Panc1 (cell line): Measurements from ENCODE around the gene CCDC34. TPM values are rescaled to one million over a fixed set of nuclear protein-coding genes. Genes with fewer than 3 reads are reported as not detected.

Experiments used
- ATAC-seq: fragments of 200-7000 bp; cut with Tn5 transposase; 2 replicates; pipeline ENCODE4 v1.9.1; 2020; ENCODE audit warnings: mild to moderate bottlenecking, moderate library complexity
- BruUV-seq: library from RNA; stranded (reverse); fragments of 400-500 nt; replicated peaks from 2 replicates; lab custom pipeline; 2021; lab: Mats Ljungman, UMichigan
- CTCF ChIA-PET: fragments of 300-600 bp; sonication (Branson Sonifier 250); formaldehyde crosslinking; loops from one replicate; lab custom pipeline; 2022; ENCODE audit warnings: antibody characterized with exemption; lab: Charles Lee
- POLR2A ChIA-PET: fragments of 300-600 bp; sonication (Branson Sonifier 250); formaldehyde crosslinking; loops from one replicate; lab custom pipeline; 2022; ENCODE audit warnings: antibody characterized with exemption; lab: Charles Lee
- DNase-seq: peaks from one replicate; pipeline ENCODE4 v3.0.0-alpha.2; 2010; ENCODE audit warnings: low read depth, low spot score
- H3K27ac ChIP-seq: 2 replicates; pipeline ENCODE4 v1.5.1; 2011; ENCODE audit warnings: mild to moderate bottlenecking, low read length, inconsistent platforms
- H3K27me3 ChIP-seq: fragments of 200-500 bp; sonication (Bioruptor generic); 2 replicates; pipeline ENCODE4 v1.6.0; 2014; ENCODE audit warnings: low read length, inconsistent platforms; ENCODE audit not compliant: control insufficient read depth, insufficient read depth
- H3K36me3 ChIP-seq: fragments of 200-500 bp; sonication (Bioruptor generic); 2 replicates; pipeline ENCODE4 v1.5.1; 2014; ENCODE audit warnings: inconsistent platforms, mild to moderate bottlenecking, low read length, moderate library complexity; ENCODE audit not compliant: control insufficient read depth, insufficient read depth
- H3K4me1 ChIP-seq: 2 replicates; pipeline ENCODE4 v1.5.1; 2011; ENCODE audit warnings: inconsistent platforms, mild to moderate bottlenecking, low read length, moderate library complexity; ENCODE audit not compliant: control insufficient read depth, insufficient read depth
- H3K4me3 ChIP-seq, 2 experiments: 2 replicates each; pipeline ENCODE4 v1.5.1; 2011 to 2012; ENCODE audit warnings: low read depth in 2 of 2, low read length in 2 of 2, mild to moderate bottlenecking in 2 of 2, inconsistent platforms in 1 of 2, moderate library complexity in 1 of 2
- H3K9me3 ChIP-seq: fragments of 200-500 bp; sonication (Bioruptor generic); 2 replicates; pipeline ENCODE4 v1.5.1; 2014; ENCODE audit warnings: low read depth, mild to moderate bottlenecking, inconsistent platforms, low read length, moderate library complexity; ENCODE audit not compliant: control insufficient read depth, insufficient read depth
- CTCF ChIP-seq: fragments of 450-650 bp; IDR thresholded peaks from 2 replicates; pipeline ENCODE4 v1.5.1; 2017; ENCODE audit warnings: mild to moderate bottlenecking
- POLR2AphosphoS5 ChIP-seq: IDR thresholded peaks from 2 replicates; pipeline ENCODE4 v1.6.1; 2012; ENCODE audit warnings: mild to moderate bottlenecking, low read depth, low read length, moderate library complexity
- SIN3A ChIP-seq: IDR thresholded peaks from 2 replicates; pipeline ENCODE4 v1.6.1; 2012; ENCODE audit warnings: low read depth, mild to moderate bottlenecking, low read length, moderate library complexity, borderline replicate concordance; ENCODE audit not compliant: insufficient read depth
- TCF7L2 ChIP-seq: IDR thresholded peaks from 2 replicates; pipeline ENCODE4 v1.6.1; 2011; ENCODE audit warnings: mild to moderate bottlenecking, low read depth, low read length, inconsistent platforms
- in situ Hi-C: cut with HindIII; loops from 2 replicates; pipeline ENCODE4 v1.10.0; 2016; ENCODE audit warnings: low sequenced_read_pairs, low pct_unique_long_range_greater_than_20kb
- intact Hi-C: fragments of 100-400 bp; cut with micrococcal nuclease; formaldehyde crosslinking; loops from one replicate; pipeline ENCODE4 v1.10.0; 2022; ENCODE audit not compliant: unreplicated experiment
- total RNA-seq: library from RNA; stranded (reverse); gene quantifications from one replicate; pipeline ENCODE4 v1.2.1, GENCODE V29; 2021; ENCODE audit not compliant: unreplicated experiment
- TF ChIP-seq, protein P1 (sequence below), 2 experiments: IDR thresholded peaks; 2 replicates each; pipeline ENCODE4 v1.6.1; 2011 to 2012; ENCODE audit warnings: low read depth in 2 of 2, control low read depth in 1 of 2, low read length in 1 of 2, mild to moderate bottlenecking in 1 of 2, moderate library complexity in 1 of 2; ENCODE audit not compliant: insufficient read depth in 1 of 2

Gene CCDC34
- total RNA-seq, 1 experiment from 2014 or later = 28.3 TPM

DNA sequence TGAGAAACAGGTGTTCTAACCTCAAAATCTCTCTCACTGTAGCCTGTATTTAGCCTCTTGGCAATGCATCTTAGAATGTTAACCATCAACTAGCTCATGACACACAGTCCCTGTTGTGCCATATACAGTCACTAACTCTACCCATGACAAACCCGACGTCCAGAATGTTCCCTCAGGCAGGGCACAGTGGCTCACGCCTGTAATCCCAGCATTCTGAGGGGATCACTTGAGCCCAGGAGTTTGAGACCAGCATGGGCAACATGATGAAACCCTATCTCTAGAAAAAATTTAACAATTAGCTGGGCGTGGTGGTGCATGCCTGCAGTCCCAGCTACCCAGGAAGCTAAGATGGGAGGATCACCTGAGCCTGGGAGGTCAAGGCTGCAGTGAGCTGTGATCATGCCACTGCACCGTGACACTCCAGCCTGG lies 18.2 kb upstream of the CCDC34 start:
- in situ Hi-C loops = no loop called here
- no peak for ATAC-seq
- BruUV-seq = no TSS peak
- no peak for DNase-seq
- H3K4me1 ChIP-seq = peaks cover 17% of the 10 kb centered on the region
- POLR2A ChIA-PET = no interaction called here
- CTCF ChIA-PET = no interaction called here
- H3K4me3 ChIP-seq = no peak overlapping the region
- H3K27me3 ChIP-seq = no peaks in the 10 kb centered on the region
- no peaks in the 10 kb centered on the region for H3K9me3 ChIP-seq
- H3K36me3 ChIP-seq = peaks cover 26% of the 10 kb centered on the region
- intact Hi-C loops = no loop called here
- no peak for TF ChIP-seq CTCF
- no peak overlapping the region for H3K27ac ChIP-seq

- ATAC-seq = no peak
- POLR2A ChIA-PET = no interaction called here
- no peak overlapping the region for H3K4me3 ChIP-seq
- TF ChIP-seq POLR2AphosphoS5 (no peak), SIN3A (no peak), CTCF (no peak), TCF7L2 (no peak)
- TF ChIP-seq, protein P1, sequence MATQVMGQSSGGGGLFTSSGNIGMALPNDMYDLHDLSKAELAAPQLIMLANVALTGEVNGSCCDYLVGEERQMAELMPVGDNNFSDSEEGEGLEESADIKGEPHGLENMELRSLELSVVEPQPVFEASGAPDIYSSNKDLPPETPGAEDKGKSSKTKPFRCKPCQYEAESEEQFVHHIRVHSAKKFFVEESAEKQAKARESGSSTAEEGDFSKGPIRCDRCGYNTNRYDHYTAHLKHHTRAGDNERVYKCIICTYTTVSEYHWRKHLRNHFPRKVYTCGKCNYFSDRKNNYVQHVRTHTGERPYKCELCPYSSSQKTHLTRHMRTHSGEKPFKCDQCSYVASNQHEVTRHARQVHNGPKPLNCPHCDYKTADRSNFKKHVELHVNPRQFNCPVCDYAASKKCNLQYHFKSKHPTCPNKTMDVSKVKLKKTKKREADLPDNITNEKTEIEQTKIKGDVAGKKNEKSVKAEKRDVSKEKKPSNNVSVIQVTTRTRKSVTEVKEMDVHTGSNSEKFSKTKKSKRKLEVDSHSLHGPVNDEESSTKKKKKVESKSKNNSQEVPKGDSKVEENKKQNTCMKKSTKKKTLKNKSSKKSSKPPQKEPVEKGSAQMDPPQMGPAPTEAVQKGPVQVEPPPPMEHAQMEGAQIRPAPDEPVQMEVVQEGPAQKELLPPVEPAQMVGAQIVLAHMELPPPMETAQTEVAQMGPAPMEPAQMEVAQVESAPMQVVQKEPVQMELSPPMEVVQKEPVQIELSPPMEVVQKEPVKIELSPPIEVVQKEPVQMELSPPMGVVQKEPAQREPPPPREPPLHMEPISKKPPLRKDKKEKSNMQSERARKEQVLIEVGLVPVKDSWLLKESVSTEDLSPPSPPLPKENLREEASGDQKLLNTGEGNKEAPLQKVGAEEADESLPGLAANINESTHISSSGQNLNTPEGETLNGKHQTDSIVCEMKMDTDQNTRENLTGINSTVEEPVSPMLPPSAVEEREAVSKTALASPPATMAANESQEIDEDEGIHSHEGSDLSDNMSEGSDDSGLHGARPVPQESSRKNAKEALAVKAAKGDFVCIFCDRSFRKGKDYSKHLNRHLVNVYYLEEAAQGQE (IDR thresholded peaks at IDR 0.05; ENCODE audit: insufficient read depth in 1 of 2, low read depth in 2 of 2, low read length in 1 of 2) = no peak
- H3K27me3 ChIP-seq = no peaks in the 10 kb centered on the region
- peaks cover 26% of the 10 kb centered on the region for H3K36me3 ChIP-seq
- H3K9me3 ChIP-seq = no peaks in the 10 kb centered on the region
- in situ Hi-C loops (no loop called here), intact Hi-C loops (no loop called here)
- H3K27ac ChIP-seq = no peak overlapping the region
- DNase-seq = no peak
- H3K4me1 ChIP-seq = peaks cover 12% of the 10 kb centered on the region
- no TSS peak for BruUV-seq
- CTCF ChIA-PET = no interaction called here
These were observed 17.8 kb upstream of the CCDC34 start for GRCh38 chr11:27380771-27381170.
